HG03571 (cell line): ENCODE data around the gene MKRN2OS.

Experiments used
- ATAC-seq: cut with Tn5 transposase; IDR thresholded peaks from one replicate; pipeline ENCODE4 v1.9.1; 2021; ENCODE audit not compliant: unreplicated experiment

Gene MKRN2OS

GRCh38 chr3:12515631-12516030 lies 29.7 kb downstream of the MKRN2OS start:
- no peak for ATAC-seq

GRCh38 chr3:12513694-12514446 lies 31.4 kb downstream of the MKRN2OS start:
- ATAC-seq: no peak

- no peak for ATAC-seq
Measured at GRCh38 chr3:12512534-12513118, 32.7 kb downstream of the MKRN2OS start.

- ATAC-seq: no peak
Measured at GRCh38 chr3:12509466-12509865, 35.8 kb downstream of the MKRN2OS start.

- ATAC-seq: no peak
Measured at GRCh38 chr3:12508291-12508700, 37.0 kb downstream of the MKRN2OS start.

GRCh38 chr3:12507591-12508281 lies 37.6 kb downstream of the MKRN2OS start:
- ATAC-seq: no peak

- ATAC-seq: no peak
Measured at GRCh38 chr3:12506201-12506709, 39.0 kb downstream of the MKRN2OS start.

GRCh38 chr3:12503126-12503957 lies 42.0 kb downstream of the MKRN2OS start:
- no peak for ATAC-seq

- no peak for ATAC-seq
Measured at GRCh38 chr3:12501360-12502020, 43.8 kb downstream of the MKRN2OS start.

GRCh38 chr3:12499474-12499873 lies 45.8 kb downstream of the MKRN2OS start:
- ATAC-seq: no peak

GRCh38 chr3:12496453-12496761 lies 48.9 kb downstream of the MKRN2OS start:
- no peak for ATAC-seq

GRCh38 chr3:12495749-12496452 lies 49.4 kb downstream of the MKRN2OS start:
- no peak for ATAC-seq

GRCh38 chr3:12490547-12490946 lies 54.8 kb downstream of the MKRN2OS start:
- ATAC-seq: no peak

- no peak for ATAC-seq
Measured at GRCh38 chr3:12489832-12490231, 55.5 kb downstream of the MKRN2OS start.
